Measurements from ENCODE around the gene CGB2. TPM values are rescaled to one million over a fixed set of nuclear protein-coding genes. Genes with fewer than 3 reads are reported as not detected.

CGB2 gene
- total and polyA plus RNA-seq, 9 of the 15 experiments (the other 6 are each of a cell fraction or from before 2014, with no cell fraction given), result 0.22 TPM; not detected in 8

DNA sequence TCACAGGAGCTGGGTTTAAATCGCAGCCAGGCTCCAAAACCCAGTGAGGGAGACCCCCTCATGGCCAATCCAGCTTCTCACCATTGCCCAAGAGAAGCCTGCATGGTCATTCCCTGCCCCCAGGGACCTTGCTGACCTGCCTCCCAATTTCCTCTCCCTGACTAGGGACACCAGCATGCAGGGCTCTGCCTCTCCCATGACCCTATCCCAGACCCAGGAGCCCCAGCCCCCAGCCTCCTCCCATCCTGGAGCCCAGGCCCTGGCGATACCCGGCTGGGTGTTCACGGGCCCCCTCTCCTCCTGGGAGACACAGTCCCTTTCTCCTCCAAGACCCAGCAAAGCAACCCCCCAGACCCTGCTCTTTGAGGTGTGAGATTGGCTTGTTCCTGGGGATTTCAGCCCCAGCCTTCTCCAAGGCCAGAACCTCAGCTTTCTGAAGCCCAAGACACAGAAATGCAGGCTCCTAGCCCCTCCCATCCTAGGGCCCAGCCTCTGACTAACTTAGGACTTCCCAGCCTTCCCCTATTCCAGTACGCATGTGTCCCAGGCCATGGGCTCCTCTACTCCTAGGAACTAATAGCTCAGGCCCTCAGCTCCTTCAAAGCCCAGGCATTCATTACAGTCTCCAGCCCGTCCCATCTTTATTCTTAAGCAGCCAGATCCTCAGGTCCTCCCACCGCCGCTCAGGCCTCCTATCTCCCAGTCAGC, 39.7 kb upstream of the CGB2 start (continued):
- TF ChIP-seq, protein P1, sequence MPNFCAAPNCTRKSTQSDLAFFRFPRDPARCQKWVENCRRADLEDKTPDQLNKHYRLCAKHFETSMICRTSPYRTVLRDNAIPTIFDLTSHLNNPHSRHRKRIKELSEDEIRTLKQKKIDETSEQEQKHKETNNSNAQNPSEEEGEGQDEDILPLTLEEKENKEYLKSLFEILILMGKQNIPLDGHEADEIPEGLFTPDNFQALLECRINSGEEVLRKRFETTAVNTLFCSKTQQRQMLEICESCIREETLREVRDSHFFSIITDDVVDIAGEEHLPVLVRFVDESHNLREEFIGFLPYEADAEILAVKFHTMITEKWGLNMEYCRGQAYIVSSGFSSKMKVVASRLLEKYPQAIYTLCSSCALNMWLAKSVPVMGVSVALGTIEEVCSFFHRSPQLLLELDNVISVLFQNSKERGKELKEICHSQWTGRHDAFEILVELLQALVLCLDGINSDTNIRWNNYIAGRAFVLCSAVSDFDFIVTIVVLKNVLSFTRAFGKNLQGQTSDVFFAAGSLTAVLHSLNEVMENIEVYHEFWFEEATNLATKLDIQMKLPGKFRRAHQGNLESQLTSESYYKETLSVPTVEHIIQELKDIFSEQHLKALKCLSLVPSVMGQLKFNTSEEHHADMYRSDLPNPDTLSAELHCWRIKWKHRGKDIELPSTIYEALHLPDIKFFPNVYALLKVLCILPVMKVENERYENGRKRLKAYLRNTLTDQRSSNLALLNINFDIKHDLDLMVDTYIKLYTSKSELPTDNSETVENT (CRISPR knock-in tag; IDR thresholded peaks at IDR 0.05), result no peak
- TF ChIP-seq KDM5B (IDR thresholded peaks at IDR 0.05; ENCODE audit: insufficient replicate concordance, low read depth, low read length) (no peak), POLR2A (conservative IDR thresholded peaks at IDR 0.05) (no peak), LARP7 (IDR thresholded peaks at IDR 0.05) (no peak)
- TF ChIP-seq, protein P2, sequence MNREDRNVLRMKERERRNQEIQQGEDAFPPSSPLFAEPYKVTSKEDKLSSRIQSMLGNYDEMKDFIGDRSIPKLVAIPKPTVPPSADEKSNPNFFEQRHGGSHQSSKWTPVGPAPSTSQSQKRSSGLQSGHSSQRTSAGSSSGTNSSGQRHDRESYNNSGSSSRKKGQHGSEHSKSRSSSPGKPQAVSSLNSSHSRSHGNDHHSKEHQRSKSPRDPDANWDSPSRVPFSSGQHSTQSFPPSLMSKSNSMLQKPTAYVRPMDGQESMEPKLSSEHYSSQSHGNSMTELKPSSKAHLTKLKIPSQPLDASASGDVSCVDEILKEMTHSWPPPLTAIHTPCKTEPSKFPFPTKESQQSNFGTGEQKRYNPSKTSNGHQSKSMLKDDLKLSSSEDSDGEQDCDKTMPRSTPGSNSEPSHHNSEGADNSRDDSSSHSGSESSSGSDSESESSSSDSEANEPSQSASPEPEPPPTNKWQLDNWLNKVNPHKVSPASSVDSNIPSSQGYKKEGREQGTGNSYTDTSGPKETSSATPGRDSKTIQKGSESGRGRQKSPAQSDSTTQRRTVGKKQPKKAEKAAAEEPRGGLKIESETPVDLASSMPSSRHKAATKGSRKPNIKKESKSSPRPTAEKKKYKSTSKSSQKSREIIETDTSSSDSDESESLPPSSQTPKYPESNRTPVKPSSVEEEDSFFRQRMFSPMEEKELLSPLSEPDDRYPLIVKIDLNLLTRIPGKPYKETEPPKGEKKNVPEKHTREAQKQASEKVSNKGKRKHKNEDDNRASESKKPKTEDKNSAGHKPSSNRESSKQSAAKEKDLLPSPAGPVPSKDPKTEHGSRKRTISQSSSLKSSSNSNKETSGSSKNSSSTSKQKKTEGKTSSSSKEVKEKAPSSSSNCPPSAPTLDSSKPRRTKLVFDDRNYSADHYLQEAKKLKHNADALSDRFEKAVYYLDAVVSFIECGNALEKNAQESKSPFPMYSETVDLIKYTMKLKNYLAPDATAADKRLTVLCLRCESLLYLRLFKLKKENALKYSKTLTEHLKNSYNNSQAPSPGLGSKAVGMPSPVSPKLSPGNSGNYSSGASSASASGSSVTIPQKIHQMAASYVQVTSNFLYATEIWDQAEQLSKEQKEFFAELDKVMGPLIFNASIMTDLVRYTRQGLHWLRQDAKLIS (CRISPR knock-in tag; IDR thresholded peaks at IDR 0.05), result 0 out of 2 replicates have a peak, but pooled peaks have one; percentile 4

Measured in K562 (cell line).